ENCODE measurements around the gene TRIM15.
"Not testable (repeated sequence)": the region's sequence is repeated elsewhere in the genome, so short reads cannot be mapped to it uniquely, and the experiment has no call there.

TRIM15 gene

DNA sequence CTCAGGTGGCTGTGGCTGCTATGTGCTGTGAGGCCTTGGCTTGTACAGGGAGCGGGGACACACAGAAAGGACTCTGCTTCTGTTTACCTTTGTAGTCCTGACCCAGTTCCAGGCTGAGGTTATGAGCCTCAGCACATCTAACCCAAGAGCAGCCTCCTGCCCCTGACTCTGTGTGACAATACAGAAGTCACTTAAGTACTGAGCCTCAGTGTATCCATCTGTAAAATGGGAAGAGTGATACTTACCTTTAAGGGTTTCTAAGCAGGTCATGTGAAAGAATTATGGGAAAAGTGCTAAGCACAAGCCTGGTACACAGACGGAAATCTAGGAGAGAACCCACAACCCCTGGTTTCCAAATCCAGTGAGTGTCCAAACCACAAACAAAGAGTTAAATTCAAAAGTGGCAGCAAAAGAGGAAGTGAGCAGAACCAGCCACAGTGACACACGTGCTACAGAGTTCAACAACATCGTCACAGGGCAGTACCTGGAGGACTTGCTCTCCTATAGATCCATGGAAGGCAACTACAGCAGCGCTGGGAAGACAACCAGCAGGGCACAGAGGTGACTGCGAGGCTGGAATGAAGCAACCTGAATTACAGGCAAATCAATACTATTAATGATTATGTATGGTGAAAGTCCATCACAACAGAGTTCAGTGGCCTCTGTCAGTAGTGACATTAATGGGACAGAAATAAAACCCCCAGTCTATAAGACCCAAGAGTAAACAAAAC is 37.4 kb downstream of the TRIM15 start:
- FAIRE-seq, result no peak

DNA sequence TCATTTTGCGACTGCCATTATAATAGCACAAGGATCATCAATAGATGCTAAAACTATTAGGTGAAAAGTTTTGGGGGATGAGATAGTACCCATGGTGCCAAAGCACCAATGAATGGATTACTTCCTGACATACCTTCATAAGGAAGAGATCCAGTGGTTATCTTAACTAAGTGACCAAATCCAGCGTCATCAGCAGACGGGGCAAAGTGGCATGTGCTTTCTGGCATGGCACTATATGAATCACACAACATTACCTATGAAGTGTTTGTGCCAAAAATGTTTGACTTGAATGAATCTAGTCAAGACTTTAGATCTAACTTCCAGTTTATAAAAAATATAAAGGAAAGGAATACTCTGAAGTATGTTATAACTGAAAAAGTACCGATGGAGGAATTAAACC is 39.0 kb downstream of the TRIM15 start:
- FAIRE-seq, result no peak

DNA sequence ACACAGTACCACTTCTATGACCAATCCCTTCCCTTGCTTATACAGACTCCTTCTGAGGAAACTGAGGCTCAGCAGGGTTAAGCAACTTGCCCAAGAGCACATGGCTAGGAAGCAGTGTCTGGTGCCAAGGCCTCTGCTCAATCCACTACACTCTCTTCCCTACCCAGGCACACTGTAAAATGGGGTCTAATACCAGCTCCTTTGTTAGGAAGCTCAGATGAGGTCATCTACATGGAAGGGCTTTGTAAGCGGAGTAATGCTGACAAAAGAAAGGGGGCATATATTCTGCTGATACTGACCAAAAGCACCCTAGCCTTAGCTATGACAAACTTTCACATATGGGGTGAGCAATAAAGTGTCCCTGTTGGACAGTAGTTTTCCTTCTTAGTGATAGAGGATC is 40.8 kb downstream of the TRIM15 start:
- no peak for FAIRE-seq

DNA sequence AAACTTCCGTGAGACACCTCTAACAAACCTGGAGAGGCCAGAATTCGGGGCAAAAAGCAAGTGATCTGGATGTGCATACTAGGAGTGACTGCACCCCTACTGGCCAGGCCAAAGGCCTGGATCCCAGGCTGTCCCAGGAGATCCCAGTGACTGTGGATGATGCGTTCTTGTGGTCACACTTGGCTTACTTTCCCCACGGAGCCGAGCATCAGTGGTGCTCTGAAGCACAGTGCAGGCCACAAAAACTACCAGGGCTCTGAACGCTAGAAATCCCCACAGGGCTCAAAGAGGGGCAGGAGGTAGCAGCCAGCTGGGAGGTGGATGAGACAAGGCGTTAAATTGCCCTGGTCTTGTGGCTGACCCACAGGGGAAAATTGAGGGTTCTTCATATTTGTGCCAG is 42.8 kb downstream of the TRIM15 start:
- FAIRE-seq, result no peak

DNA sequence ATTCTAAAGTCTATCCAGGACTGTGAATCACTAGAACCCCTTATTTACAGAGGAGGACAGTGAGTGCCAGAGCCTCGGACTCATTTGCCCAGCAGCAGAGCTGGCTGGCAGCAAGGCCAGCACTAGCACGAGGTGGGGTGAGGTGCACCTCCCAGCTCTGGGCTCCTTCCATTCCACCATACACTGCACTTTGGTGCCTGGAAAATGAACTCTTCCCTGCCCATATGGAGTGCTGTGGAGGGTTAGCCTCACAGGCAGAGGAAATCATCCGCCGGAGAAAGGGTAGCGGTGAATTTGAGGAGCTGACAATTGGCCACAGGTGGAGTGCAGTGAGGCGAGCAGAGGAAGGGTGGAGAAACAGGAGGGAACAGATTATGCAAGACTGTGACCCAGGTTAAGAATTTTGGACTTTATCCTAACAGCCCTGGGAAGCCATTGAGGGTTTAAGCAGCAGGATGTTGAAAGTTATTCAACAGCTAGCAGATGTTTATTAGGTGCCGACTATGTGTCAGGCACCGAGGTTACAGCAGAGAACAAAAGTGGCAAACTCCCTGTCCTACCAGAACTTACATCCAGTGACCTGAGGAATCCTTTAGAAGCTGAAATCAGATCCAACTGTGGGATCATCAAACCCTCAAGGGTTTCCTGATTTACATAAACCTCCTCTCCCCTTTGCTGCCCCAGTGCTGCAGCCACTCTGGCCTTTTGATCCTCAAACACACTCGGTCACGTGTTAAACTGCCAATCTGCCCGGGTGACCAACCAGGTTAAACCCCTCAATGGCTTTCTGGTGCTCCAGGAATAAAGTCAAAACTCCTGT is 43.7 kb downstream of the TRIM15 start:
- no peak for FAIRE-seq

DNA sequence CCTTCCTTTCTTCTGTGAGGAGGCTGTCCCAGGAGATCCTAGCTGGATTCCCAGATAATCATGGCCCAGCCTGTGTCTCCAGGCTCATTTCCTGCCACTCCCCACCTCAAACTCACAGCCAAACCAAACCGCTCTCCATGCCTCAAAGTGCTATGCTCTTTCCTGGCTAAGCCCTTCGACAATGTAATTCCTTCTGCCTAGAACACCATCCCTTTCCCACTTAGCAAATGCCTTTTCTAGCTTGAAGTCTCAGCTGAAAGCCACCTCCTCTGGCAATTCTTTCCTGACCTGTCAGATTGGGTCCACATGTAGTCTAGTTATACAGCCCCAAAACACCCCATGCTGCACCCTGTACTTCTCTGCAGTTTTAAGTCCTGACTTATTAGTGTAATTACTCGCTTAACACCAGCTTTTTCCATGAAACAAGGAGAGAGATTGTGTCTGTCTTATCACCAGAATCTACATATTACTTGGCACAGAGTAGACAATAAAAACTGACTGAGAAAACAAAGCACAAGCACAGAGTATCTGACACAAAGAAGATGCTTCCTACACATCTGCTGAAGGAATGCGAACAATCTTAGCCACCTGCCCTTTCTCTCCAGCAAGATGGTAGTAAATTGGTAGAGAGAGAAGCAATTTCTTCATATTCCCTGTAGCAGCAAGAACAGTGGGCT is 44.4 kb downstream of the TRIM15 start:
- no peak for FAIRE-seq

DNA sequence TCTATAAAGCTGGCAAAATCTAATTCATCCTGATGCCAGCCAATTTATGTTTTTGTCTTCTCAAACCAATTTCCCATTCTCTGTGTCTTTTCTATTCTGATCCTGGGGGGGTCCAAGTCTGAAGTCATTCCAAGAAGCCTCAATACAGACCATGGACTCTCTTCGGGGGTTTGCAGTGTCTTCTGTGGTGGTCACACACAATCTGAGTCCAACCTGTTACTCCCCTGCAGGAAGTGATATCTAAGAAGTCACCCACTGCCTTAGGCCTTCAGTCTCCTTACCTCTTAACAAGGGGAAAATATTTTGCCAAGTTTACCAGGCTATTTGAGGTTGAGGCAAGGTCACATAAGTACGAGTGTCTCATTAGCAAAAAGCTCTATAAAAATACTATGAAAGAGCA is 48.0 kb downstream of the TRIM15 start:
- no peak for FAIRE-seq

DNA sequence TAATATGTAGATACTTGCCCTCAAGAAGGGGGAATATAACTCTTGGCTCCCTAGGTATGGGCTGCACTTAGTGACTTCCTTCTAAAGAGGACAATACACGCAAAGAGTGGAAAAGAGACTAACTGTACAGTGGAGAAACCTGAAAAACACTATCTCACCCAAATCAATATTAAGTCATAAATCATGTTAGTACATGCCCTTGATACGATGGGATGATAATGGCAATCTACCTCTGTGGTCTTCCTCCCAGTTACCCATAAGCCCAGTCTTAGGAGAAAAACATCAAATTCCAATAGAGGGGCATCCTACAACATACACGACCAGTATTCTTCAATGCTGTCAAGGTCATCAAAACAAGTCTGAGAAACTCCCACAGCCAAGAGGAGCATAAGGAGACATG is 48.6 kb downstream of the TRIM15 start:
- no peak for FAIRE-seq

DNA sequence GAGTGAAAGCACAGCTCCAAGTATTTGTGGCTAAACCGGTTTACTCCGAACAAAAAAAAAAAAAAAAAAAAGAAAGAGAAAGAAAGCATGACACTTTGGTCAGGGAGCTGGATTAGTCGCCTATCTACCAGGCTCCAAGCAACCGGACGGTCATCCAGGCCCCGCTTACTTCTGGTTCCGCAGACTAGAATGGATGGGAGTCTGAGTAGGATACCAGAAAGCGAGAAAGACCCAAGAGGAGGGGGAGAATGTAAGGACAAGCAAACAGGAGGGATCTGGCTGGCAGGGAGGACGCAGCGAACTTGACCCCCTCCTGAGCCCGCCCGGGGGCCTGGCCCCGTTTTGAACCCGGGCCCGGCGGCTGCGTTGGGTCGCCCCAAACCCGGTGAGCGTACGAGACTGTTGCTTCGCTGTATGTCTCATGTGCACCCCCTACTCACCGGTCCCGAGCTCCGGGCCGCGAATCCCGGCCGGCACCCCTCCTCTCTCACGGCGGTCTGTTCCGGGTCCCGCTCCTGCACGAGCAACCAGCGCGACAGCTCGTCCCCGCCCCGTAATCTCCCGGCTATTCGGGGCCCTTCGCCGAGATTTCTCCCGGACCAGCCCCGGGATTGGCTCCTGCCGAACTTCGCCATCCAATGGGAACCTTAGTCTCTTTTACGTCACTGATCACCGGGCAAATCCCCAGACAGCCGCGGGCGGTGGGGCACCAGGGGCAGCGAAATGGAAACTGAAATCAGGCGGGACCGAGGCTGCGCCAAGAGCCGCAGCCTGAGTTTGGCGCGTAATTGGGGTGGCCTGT is 49.7 kb downstream of the TRIM15 start, which contains the start of gene TRIM26:
Gene TRIM26 (minus strand): TSS at position 542 of the 802 bp plus-strand sequence. CDS start 14,303 bp downstream, outside the sequence.
- peak; percentile 98 for FAIRE-seq

DNA sequence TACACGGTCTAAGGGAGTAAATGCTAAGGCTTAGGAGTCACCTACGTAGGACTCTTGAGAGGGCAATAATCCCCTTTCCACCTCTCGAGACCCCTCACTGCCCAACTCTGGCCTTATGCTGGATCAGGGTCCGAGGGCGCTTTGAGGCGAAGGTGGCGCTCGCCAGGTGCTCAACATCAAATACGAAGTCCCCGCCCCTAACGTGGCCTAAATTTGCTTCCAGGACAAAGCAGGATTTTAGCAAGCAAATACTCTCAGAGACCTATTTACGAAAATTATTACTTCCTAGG is 50.3 kb downstream of the TRIM15 start:
- no peak for FAIRE-seq

DNA sequence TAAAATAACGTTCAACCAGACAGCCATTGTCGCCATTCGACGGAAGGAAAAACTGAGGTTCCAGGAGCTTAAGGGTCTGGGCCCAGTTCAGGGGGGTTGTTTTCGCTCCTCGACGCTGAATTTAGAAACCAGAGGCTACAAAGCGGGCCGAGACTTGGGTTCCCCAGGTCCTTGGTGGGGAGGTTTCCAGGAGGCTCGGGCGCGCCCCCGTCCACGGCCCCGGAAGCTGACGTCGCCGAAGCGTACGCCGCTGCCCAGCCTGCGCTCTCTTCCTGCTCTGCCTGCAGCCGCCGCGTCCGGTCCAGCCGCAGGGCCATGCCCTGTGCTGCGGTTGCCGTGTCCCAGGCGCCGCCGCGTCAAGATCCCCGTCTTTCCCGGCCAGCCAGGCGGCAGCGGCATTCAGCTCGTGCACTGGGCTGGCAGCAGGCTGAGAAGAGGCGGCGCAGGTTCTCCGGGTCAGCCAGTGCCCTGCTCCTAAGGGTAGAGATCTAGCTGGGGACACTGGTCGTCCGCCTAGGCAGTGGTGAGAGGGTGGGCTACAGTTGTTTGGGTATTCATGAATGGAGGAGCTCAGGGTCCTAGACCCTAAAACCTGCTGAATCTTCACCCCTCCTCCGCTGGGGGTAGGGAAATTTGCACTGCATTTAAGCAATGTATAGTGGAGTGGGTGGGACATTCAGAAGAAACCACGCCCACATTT is 50.8 kb downstream of the TRIM15 start:
- no peak for FAIRE-seq

DNA sequence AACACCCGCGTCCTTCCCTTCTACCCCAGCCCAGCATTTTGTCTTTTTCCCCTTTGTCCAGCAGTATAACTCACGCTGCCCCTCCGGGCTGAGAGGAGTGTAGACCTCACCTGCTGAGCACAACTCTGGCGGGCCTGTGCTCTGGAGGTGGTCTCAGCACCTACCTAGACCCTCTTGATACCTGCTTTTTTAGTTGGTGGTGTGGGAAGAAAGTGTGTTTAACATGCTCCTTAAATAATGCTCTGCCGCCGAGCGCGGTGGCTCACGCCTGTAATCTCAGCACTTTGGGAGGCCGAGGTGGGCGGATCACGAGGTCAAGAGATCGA is 51.3 kb downstream of the TRIM15 start:
- FAIRE-seq, result no peak

DNA sequence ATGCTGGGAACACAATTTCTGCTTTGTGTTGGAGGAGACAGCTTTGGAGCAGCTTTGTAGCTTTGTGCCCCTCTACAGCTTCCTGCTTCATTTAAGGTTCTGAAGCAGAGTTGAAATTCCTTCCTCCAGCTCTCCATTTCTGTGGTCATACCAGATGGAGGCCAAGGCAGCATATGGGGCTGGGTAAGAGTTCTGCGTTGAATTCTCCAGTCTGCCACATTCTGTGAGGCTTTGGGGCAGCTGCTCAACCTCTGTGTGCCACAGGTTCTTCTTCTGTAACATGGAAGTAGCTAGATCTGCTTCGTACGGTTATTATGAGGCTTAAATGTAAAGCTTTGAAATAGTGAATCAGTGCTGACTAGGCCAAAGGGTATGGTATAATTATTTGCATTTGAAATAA is 52.8 kb downstream of the TRIM15 start:
- no peak for FAIRE-seq

DNA sequence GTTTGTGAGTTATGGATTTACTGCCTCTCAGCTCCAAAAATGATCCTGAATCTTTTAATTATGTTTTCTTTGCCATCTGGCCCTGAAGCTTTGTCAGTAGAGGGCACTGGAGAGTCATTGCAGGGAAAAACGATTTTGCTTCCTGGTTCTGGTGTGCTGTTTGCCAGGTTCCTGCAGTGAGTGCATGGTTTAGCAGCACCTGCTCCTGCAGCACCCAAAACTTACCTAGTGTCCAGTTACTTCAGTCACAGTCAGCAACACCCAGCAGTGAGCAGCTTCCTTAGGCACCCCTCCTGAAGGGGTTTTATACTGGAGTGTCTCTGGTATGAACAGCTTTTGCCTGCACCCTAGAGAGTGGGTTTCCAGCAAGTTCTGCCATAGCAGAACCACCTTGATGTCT is 55.9 kb downstream of the TRIM15 start:
- no peak for FAIRE-seq

DNA sequence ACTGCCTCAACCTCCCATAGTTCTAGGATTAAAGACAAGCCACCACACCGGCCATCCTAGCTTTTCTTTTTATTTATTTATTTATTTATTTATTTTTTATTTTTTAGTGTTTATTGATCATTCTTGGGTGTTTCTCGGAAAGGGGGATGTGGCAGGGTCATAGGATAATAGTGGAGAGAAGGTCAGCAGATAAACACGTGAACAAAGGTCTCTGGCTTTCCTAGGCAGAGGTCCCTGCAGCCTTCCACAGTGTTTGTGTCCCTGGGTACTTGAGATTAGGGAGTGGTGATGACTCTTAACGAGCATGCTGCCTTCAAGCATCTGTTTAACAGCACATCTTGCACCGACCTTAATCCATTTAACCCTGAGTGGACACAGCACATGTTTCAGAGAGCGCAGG is 58.0 kb downstream of the TRIM15 start:
- not testable (repeated sequence) for FAIRE-seq

DNA sequence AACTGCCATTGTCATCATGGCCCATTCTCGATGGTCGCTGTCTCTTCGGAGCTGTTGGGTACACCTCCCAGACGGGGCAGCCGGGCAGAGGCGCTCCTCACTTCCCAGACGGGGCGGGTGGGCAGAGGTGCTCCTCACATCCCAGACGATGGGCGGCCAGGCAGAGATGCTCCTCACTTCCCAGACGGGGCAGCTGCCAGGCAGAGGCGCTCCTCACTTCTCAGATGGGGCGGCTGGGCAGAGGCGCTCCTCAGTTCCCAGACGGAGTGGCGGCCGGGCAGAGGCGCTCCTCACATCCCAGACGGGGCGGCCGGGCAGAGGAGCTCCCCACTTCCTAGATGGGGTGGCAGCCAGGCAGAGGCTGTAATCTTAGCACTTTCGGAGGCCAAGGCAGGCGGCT is 58.6 kb downstream of the TRIM15 start:
- not testable (repeated sequence) for FAIRE-seq
